Gastrocnemius medialis (tissue), 4 donors: ENCODE results near the gene GSK3B.

ENCODE experiments used
- POLR2A ChIP-seq, 2 donors: fragments of 450-650 bp; IDR thresholded peaks; one replicate each; pipeline ENCODE4 v1.6.1; 2017; ENCODE audit warnings: antibody characterized with exemption in 2 of 2, mild to moderate bottlenecking in 2 of 2, moderate library complexity in 2 of 2
- TF ChIP-seq, protein P1 (sequence below), 5 experiments: fragments of 450-650 bp in 3 of 5; fragments of 200-600 bp in 2 of 5; sonication (generic) in 2 of 5; IDR thresholded peaks in 4 of 5; conservative IDR thresholded peaks in 1 of 5; 1 replicate in 4 of 5; 2 replicates in 1 of 5; pipeline ENCODE4 v1.5.1; 2016 to 2019; ENCODE audit warnings: antibody characterized with exemption in 5 of 5, mild to moderate bottlenecking in 3 of 5, moderate library complexity in 3 of 5

DNA sequence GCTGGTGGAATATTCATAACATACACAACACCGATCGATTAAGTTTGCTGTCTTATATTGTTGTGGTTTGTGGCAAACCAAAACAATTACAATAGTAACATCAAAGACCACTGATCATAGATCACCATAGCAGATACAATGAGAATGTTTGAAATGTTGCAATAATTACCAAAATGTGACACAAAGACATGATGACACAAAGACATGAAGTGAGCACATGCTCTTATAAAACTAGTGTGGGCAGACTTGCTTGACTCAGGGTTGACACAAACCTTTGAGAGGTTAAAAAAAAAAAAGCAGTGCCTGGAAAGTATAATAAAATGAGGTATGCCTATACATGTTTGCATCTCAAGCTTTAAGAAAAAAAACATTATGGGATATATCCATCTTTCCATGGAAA is 182.0 kb downstream of the GSK3B start:
- TF ChIP-seq, protein P1, sequence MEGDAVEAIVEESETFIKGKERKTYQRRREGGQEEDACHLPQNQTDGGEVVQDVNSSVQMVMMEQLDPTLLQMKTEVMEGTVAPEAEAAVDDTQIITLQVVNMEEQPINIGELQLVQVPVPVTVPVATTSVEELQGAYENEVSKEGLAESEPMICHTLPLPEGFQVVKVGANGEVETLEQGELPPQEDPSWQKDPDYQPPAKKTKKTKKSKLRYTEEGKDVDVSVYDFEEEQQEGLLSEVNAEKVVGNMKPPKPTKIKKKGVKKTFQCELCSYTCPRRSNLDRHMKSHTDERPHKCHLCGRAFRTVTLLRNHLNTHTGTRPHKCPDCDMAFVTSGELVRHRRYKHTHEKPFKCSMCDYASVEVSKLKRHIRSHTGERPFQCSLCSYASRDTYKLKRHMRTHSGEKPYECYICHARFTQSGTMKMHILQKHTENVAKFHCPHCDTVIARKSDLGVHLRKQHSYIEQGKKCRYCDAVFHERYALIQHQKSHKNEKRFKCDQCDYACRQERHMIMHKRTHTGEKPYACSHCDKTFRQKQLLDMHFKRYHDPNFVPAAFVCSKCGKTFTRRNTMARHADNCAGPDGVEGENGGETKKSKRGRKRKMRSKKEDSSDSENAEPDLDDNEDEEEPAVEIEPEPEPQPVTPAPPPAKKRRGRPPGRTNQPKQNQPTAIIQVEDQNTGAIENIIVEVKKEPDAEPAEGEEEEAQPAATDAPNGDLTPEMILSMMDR (IDR thresholded peaks at IDR 0.05 in 4 of 5, conservative IDR thresholded peaks at IDR 0.05 in 1 of 5), result no peak
- TF ChIP-seq POLR2A (IDR thresholded peaks at IDR 0.05), result no peak
